DMS 273 (cell line): ENCODE data around the gene VBP1.
"Not testable (repeated sequence)": the region's sequence is repeated elsewhere in the genome, so short reads cannot be mapped to it uniquely, and the experiment has no call there.

Source experiments
- DNase-seq: peaks from one replicate; lab custom pipeline; 2025; ENCODE audit not compliant: unreplicated experiment; lab: John Stamatoyannopoulos, UW

VBP1 gene

DNA sequence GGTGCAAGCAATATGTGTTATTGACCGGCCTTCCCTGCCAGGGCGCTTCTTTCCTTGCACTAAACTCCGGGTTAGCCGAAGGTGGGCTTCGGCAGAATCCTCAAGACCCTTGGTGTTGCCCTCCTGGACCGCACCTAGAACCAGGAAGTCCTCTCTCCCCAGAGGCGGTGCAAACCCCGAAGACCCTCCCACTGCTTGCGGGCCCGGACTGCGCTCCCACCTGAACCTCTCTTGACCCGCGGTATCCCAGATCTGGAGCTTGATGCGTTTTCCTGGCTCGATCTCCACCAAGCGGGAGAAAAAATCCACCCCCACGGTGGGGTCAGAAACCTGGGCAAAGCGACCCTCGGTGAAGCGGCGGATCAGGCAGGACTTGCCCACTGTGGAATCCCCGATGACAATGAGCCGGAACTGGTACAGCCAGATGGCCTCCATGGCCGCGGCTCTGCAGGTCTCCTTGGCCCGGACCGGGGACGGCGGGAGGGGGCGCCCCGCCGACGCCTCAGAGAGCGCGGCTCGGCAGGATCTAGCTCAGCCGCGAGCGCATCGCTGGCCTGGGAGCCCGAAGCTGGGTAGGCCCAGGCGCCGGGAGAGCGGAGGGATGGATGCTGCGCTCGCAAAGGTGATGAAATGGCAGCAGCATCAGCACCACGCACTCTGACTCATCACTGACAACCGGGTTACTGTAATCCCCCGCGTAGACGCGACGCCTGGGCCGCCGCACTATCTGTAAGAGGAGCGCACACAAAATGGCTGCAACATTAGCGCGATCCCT lies 47.8 kb downstream of the VBP1 start, which contains the start of gene RAB39B:
Gene RAB39B, minus strand, starts transcription at position 638 of the 775 bp plus-strand sequence. Its CDS starts 203 bp downstream, at position 435.
- peak; percentile 87 for DNase-seq

- DNase-seq: peak; percentile 16
These were observed 50.2 kb downstream of the VBP1 start for GRCh38 chrX:155266439-155266838.

DNA sequence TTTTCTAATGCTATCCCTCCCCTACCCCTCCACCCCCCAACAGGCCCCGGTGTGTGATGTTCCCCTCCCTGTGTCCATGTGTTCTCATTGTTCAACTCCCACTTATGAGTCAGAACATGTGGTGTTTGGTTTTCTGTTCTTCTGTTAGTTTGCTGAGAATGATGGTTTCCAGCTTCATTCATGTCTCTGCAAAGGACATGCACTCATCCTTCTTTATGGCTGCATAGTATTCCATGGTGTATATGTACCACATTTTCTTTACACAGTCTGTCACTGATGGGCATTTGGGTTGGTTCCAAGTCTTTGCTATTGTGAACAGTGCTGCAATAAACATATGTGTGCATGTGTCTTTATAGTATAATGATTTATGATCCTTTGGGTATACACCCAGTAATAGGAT lies 51.7 kb downstream of the VBP1 start:
- not testable (repeated sequence) for DNase-seq

DNA sequence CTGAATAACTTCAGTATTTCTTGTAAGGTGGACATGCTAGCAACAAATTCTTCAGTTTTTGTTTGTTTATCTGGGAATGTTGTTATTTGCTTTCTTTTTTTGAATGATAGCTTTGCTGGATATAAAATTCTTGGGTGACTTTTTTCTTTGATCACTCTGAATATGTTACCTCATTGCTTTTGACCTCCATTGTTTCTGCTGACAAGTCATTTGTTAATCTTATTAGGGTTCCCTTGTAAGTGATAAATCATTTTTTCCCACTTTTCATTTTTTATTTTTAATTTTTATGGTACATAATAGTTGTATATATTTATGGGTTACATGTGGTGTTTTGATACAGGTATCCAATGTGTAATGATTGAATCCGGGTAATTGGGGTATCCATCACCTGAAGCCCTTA lies 54.7 kb downstream of the VBP1 start:
- no peak for DNase-seq

DNA sequence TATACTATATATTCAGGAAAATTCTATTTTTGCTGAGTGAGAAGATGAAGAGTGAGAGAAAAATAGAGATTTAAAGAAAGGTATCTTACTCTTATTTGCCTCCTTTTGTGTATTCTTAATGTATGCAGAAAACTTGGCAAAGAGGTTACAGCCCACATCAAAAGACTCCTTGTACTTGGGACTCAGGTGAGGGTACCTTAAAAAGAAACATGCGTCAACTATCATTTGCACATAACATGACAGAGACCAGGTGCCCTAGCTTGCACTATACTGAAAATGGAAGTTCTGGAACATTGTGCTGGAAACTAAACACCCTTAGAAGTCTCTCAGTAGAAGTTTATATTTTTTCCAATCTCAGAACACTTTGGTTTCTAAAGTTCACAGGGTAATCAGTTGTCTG lies 63.6 kb downstream of the VBP1 start:
- no peak for DNase-seq
